SK-N-SH (cell line): ENCODE results near the gene ITSN1. TPM values are rescaled to one million over a fixed set of nuclear protein-coding genes. Genes with fewer than 3 reads are reported as not detected.

Experiments used
- CTCF ChIA-PET: fragments of 300-600, 350-600 bp; formaldehyde crosslinking; extraction: SDS; loops from one replicate; lab custom pipeline; 2021; lab: Yijun Ruan, JAX
- POLR2A ChIA-PET: fragments of 350-600 bp; sonication (Branson Sonifier 250); formaldehyde crosslinking; extraction: SDS; loops from one replicate; lab custom pipeline; 2020; ENCODE audit warnings: antibody characterized with exemption, inconsistent platforms; lab: Yijun Ruan, JAX
- DNase-seq: peaks from one replicate; pipeline ENCODE4 v3.0.0; 2012
- H2AFZ ChIP-seq: fragments of 200-600 bp; sonication (generic); 2 replicates; pipeline ENCODE4 v1.8.1; 2016; ENCODE audit warnings: antibody characterized with exemption, mild to moderate bottlenecking, low read depth
- H3F3A ChIP-seq: fragments of 200-600 bp; sonication (generic); replicated peaks from 2 replicates; pipeline ENCODE3; 2016; ENCODE audit warnings: antibody characterized with exemption, mild to moderate bottlenecking; ENCODE audit not compliant: insufficient read depth
- H3K27ac ChIP-seq, 2 experiments: fragments of 200-500 bp in 1 of 2; fragments of 200-600 bp in 1 of 2; sonication (Bioruptor generic) in 1 of 2; sonication (generic), shearing (Covaris generic) in 1 of 2; 2 replicates each; pipeline versions ENCODE4 v1.5.1 to v1.6.1; 2014 to 2016; ENCODE audit warnings: low read depth in 2 of 2, inconsistent platforms in 1 of 2, low read length in 1 of 2, mild to moderate bottlenecking in 1 of 2, mixed read lengths in 1 of 2
- H3K27me3 ChIP-seq: fragments of 200-600 bp; sonication (generic), shearing (Covaris generic); 2 replicates; pipeline ENCODE4 v1.6.1; 2016; ENCODE audit warnings: mixed run types; ENCODE audit not compliant: insufficient read depth
- H3K36me3 ChIP-seq, 2 experiments: fragments of 200-500 bp in 1 of 2; fragments of 200-600 bp in 1 of 2; sonication (Bioruptor generic) in 1 of 2; sonication (generic) in 1 of 2; replicated peaks in 1 of 2; 2 replicates each; pipeline versions ENCODE3 to v1.5.1; 2014 to 2016; ENCODE audit warnings: low read length in 1 of 2, mild to moderate bottlenecking in 1 of 2; ENCODE audit not compliant: insufficient read depth in 2 of 2, control insufficient read depth in 1 of 2
- H3K4me1 ChIP-seq, 2 experiments: fragments of 200-500 bp in 1 of 2; fragments of 200-600 bp in 1 of 2; sonication (Bioruptor generic) in 1 of 2; sonication (generic), shearing (Covaris generic) in 1 of 2; 2 replicates each; pipeline versions ENCODE4 v1.5.1 to v1.6.1; 2014 to 2016; ENCODE audit warnings: low read depth in 1 of 2, low read length in 1 of 2, mixed run types in 1 of 2; ENCODE audit not compliant: insufficient read depth in 2 of 2, control insufficient read depth in 1 of 2
- H3K4me2 ChIP-seq: fragments of 200-600 bp; sonication (generic), shearing (Covaris generic); 2 replicates; pipeline ENCODE4 v1.6.1; 2017; ENCODE audit warnings: mixed run types
- H3K4me3 ChIP-seq, 2 experiments: fragments of 200-500 bp in 1 of 2; fragments of 200-600 bp in 1 of 2; sonication (Bioruptor generic) in 1 of 2; sonication (generic), shearing (Covaris generic) in 1 of 2; 2 replicates each; pipeline versions ENCODE4 v1.5.1 to v1.8.1; 2014 to 2016; ENCODE audit warnings: low read depth in 2 of 2, inconsistent platforms in 1 of 2, low read length in 1 of 2, mild to moderate bottlenecking in 1 of 2, mixed read lengths in 1 of 2, moderate library complexity in 1 of 2
- H3K79me2 ChIP-seq: fragments of 200-600 bp; sonication (generic); 2 replicates; pipeline ENCODE4 v1.8.1; 2017; ENCODE audit warnings: mild to moderate bottlenecking; ENCODE audit not compliant: insufficient read depth
- H3K9ac ChIP-seq: fragments of 200-600 bp; sonication (generic); 2 replicates; pipeline ENCODE4 v1.6.1; 2017; ENCODE audit warnings: mixed run types
- H3K9me2 ChIP-seq: fragments of 200-600 bp; sonication (generic); 2 replicates; pipeline ENCODE4 v1.6.1; 2017; ENCODE audit warnings: mixed run types
- H3K9me3 ChIP-seq: fragments of 200-600 bp; sonication (generic); 2 replicates; pipeline ENCODE4 v1.6.1; 2017; ENCODE audit warnings: mixed run types, mild to moderate bottlenecking, moderate library complexity
- H4K20me1 ChIP-seq: fragments of 200-600 bp; sonication (generic); 2 replicates; pipeline ENCODE4 v1.6.1; 2017; ENCODE audit warnings: mild to moderate bottlenecking, mixed run types; ENCODE audit not compliant: insufficient read depth
- EP300 ChIP-seq, 2 experiments: IDR thresholded peaks; 2 replicates each; pipeline versions ENCODE4 v1.4.0 to v1.6.1; 2012; ENCODE audit warnings: borderline replicate concordance in 1 of 2, low read depth in 1 of 2, low read length in 1 of 2
- FOSL2 ChIP-seq: IDR thresholded peaks from 2 replicates; pipeline ENCODE4 v1.4.0; 2012; ENCODE audit warnings: low read depth, mild to moderate bottlenecking, moderate library complexity, borderline replicate concordance
- FOXJ3 ChIP-seq: sonication (generic); formaldehyde crosslinking; IDR thresholded peaks from 2 replicates; pipeline ENCODE4 v1.5.1; 2020; ENCODE audit warnings: mild to moderate bottlenecking, missing genetic modification reagents
- MEF2A ChIP-seq: IDR thresholded peaks from 2 replicates; pipeline ENCODE4 v1.4.0; 2012; ENCODE audit warnings: low read depth, borderline replicate concordance
- RAD21 ChIP-seq: IDR thresholded peaks from 2 replicates; pipeline ENCODE4 v1.6.1; 2012; ENCODE audit warnings: mild to moderate bottlenecking, low read length
- RFX5 ChIP-seq: IDR thresholded peaks from 2 replicates; pipeline ENCODE4 v1.6.1; 2012; ENCODE audit warnings: mild to moderate bottlenecking, improper control_type of control experiment, low read length
- SMC3 ChIP-seq: IDR thresholded peaks from 2 replicates; pipeline ENCODE4 v1.6.1; 2012; ENCODE audit warnings: low read depth, low read length, improper control_type of control experiment
- TAF1 ChIP-seq: IDR thresholded peaks from 2 replicates; pipeline ENCODE4 v1.6.1; 2012; ENCODE audit warnings: low read depth, mild to moderate bottlenecking, low read length, moderate library complexity, borderline replicate concordance
- YY1 ChIP-seq: IDR thresholded peaks from 2 replicates; pipeline ENCODE4 v1.4.0; 2012; ENCODE audit warnings: low read depth, mild to moderate bottlenecking
- WGBS: methylation state at CpG from one replicate; pipeline ENCODE4 v1.1.6; 2017; ENCODE audit warnings: low lambda C conversion rate; 5-methylcytosine and 5-hydroxymethylcytosine counted together
- polyA plus RNA-seq, 3 experiments: library from polyadenylated mRNA; depleted of rRNA; stranded (reverse); fragments of >200 nt; gene quantifications; 2 replicates each; pipeline ENCODE4 v1.2.3, GENCODE V29; 2012
- TF ChIP-seq, protein P1 (sequence below): fragments of 150-350 bp; IDR thresholded peaks from 2 replicates; pipeline ENCODE4 v1.6.1; 2017; ENCODE audit warnings: antibody characterized with exemption, low read length, low read depth, borderline replicate concordance
- TF ChIP-seq, protein P2 (sequence below): IDR thresholded peaks from 2 replicates; pipeline ENCODE4; 2012

Gene ITSN1
- polyA plus RNA-seq, 1 of the 3 experiments (the other 2 are of a cell fraction): 27.8 TPM

DNA sequence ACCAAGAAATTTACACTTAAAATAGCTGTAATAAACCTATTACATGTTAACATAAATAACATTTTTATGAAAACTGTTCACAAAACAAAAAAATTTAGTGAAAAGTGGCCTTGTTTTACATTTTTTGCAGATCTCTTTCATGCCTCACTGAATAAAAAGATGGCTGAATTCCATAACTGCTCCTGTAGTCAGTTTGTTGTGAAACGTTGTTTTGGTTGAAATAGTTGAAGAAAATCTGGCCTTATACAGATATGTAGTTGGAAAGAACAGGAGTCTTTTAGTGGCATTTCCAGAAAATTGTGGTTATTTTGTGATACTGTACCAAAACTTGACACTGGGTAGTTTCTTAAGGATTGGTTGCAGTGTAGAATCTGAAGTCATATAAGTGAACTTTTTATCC lies 18.1 kb downstream of the ITSN1 start:
- WGBS: 100% methylated on average over 1 of the region's 1 CpG
- H3K27me3 ChIP-seq: no peaks in the 10 kb centered on the region
- peaks cover 0 to 4% of the 10 kb centered on the region in 2 experiments; a peak in 1 of 4 replicates for H3K4me1 ChIP-seq
- no peaks in the 10 kb centered on the region for H3K9me2 ChIP-seq
- peaks cover 6% of the 10 kb centered on the region; the same call in 1 of the 2 replicates for H4K20me1 ChIP-seq
- CTCF ChIA-PET: no interaction called here
- H3K4me3 ChIP-seq: no peak overlapping the region
- peaks cover 18% of the 10 kb centered on the region for H3F3A ChIP-seq
- H3K27ac ChIP-seq: no peak overlapping the region
- H3K9me3 ChIP-seq: peaks cover 4% of the 10 kb centered on the region; the same call in 1 of the 2 replicates
- no peak overlapping the region for H3K9ac ChIP-seq
- POLR2A ChIA-PET: no interaction called here
- H3K79me2 ChIP-seq: peaks cover 91% of the 10 kb centered on the region
- H2AFZ ChIP-seq: no peak overlapping the region
- no peak overlapping the region for H3K4me2 ChIP-seq
- no peak for DNase-seq
- peaks cover 0 to 14% of the 10 kb centered on the region in 2 experiments for H3K36me3 ChIP-seq
- TF ChIP-seq SMC3 (no peak), TAF1 (no peak), FOSL2 (no peak)
- TF ChIP-seq, protein P1, sequence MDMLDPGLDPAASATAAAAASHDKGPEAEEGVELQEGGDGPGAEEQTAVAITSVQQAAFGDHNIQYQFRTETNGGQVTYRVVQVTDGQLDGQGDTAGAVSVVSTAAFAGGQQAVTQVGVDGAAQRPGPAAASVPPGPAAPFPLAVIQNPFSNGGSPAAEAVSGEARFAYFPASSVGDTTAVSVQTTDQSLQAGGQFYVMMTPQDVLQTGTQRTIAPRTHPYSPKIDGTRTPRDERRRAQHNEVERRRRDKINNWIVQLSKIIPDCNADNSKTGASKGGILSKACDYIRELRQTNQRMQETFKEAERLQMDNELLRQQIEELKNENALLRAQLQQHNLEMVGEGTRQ: no peak

DNA sequence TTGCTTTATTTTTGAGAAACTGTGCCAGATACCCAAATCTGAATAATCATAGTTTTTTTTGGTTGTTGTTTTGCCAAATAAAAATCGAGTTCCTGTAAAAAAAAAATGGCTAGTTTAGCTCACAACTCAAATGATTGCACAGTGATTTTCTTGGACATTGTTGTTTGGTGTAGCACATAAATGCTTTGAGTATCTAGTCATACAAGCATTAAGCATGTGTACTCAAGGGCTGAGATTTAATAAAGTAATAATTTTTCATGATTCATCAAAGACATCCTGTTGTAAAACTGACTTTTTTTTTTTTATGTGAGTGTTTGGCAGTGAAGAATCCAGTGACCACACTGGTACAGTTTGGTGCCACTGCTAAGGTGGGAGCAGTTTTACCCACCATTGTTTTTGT lies 18.8 kb downstream of the ITSN1 start:
- H3K9ac ChIP-seq: no peak overlapping the region
- no peak for TF ChIP-seq FOXJ3
- TF ChIP-seq MEF2A: no peak
- TF ChIP-seq YY1: no peak
- no peak for TF ChIP-seq RFX5
- no peak for TF ChIP-seq TAF1
- TF ChIP-seq, protein P2, sequence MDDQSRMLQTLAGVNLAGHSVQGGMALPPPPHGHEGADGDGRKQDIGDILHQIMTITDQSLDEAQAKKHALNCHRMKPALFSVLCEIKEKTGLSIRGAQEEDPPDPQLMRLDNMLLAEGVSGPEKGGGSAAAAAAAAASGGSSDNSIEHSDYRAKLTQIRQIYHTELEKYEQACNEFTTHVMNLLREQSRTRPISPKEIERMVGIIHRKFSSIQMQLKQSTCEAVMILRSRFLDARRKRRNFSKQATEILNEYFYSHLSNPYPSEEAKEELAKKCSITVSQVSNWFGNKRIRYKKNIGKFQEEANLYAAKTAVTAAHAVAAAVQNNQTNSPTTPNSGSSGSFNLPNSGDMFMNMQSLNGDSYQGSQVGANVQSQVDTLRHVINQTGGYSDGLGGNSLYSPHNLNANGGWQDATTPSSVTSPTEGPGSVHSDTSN: no peak
- TF ChIP-seq EP300 (IDR thresholded peaks at IDR 0.05; ENCODE audit: borderline replicate concordance in 1 of 2, low read depth in 1 of 2, low read length in 1 of 2): no peak
- TF ChIP-seq, protein P1: no peak
- TF ChIP-seq RAD21: no peak
- peaks cover 11% of the 10 kb centered on the region for H3F3A ChIP-seq
- WGBS: 96% methylated on average over 1 of the region's 1 CpG
- H3K4me1 ChIP-seq: peaks cover 0 to 4% of the 10 kb centered on the region in 2 experiments; a peak in 1 of 4 replicates
- no peak overlapping the region for H3K27ac ChIP-seq
- peaks cover 4% of the 10 kb centered on the region; the same call in 1 of the 2 replicates for H3K9me3 ChIP-seq
- no peaks in the 10 kb centered on the region for H3K27me3 ChIP-seq
- POLR2A ChIA-PET: no interaction called here
- no peak for DNase-seq
- H3K9me2 ChIP-seq: no peaks in the 10 kb centered on the region
- peaks cover 10% of the 10 kb centered on the region for H4K20me1 ChIP-seq
- H3K79me2 ChIP-seq: peaks cover 98% of the 10 kb centered on the region
- H3K4me3 ChIP-seq: no peak overlapping the region
- H3K4me2 ChIP-seq: no peak overlapping the region
- H3K36me3 ChIP-seq: peaks cover 0 to 14% of the 10 kb centered on the region in 2 experiments
- CTCF ChIA-PET: no interaction called here
- no peak overlapping the region for H2AFZ ChIP-seq
